ENCODE data around the gene RPL5. TPM values are rescaled to one million over a fixed set of nuclear protein-coding genes. Genes with fewer than 3 reads are reported as not detected.

RPL5 gene
- total and polyA plus RNA-seq, 2 of the 8 experiments (the other 6 are each of a cell fraction or from before 2014, with no cell fraction given) = 1,506 to 2,034 TPM

DNA sequence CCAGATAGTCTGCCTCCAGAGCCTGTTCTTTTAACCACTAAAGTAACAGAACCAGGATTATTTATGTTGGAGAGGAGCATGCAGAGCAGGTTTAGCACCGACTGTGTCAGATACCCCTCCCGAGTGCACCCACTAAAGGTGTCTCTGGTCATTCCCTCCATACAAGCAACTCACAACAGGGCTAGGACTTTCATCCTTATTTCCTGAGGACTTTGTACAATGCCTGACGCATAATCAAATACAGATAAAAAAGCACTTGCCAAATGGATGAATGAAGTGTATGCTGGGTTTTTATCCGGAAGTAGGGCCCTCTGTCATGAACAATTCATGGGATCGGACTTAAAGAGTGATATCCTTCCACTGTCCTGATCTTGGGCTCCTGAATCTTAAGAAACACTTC is 26.0 kb downstream of the RPL5 start:
- Histone ChIP-seq H3K14ac (ENCODE audit: insufficient read length) (no peak overlapping the region), H4K20me1 (replicated peaks in 1 of 2; ENCODE audit: control insufficient read depth in 1 of 2, insufficient read depth in 2 of 2, low read length in 2 of 2) (no peaks in the 10 kb centered on the region), H3K9ac (replicated peaks in 1 of 4; ENCODE audit: extremely low read depth in 1 of 4, low read depth in 3 of 4, low read length in 3 of 4) (no peak overlapping the region), H3K23me2 (ENCODE audit: low read depth, low read length) (no peaks in the 10 kb centered on the region), H3K4me1 (replicated peaks in 1 of 4; ENCODE audit: control insufficient read depth in 3 of 4, insufficient read depth in 4 of 4, low read length in 3 of 4) (no peaks in the 10 kb centered on the region), H3K36me3 (ENCODE audit: control insufficient read depth in 2 of 4, insufficient read depth in 4 of 4, low read length in 3 of 4) (no peaks in the 10 kb centered on the region), H3K27me3 (replicated peaks in 1 of 4; ENCODE audit: control insufficient read depth in 3 of 4, extremely low read depth in 1 of 4, insufficient read depth in 3 of 4, low read length in 3 of 4) (no peaks in the 10 kb centered on the region), H3K9me3 (ENCODE audit: insufficient read depth in 2 of 2, low read depth in 1 of 2, low read length in 1 of 2) (no peaks in the 10 kb centered on the region), H2AFZ (ENCODE audit: low read length) (no peak overlapping the region), H4K5ac (ENCODE audit: insufficient read length, low read depth, low read length) (no peak overlapping the region), H3K18ac (ENCODE audit: extremely low read depth, low read length) (no peak overlapping the region), H2BK15ac (ENCODE audit: low read length) (no peak overlapping the region), H3K4ac (replicated peaks; ENCODE audit: insufficient read length, low read depth, low read length) (no peak overlapping the region), H2BK20ac (ENCODE audit: low read length) (no peak overlapping the region), H2BK5ac (ENCODE audit: low read depth, low read length) (no peak overlapping the region), H2BK120ac (replicated peaks; ENCODE audit: low read depth, low read length) (no peak overlapping the region), H4K91ac (replicated peaks; ENCODE audit: insufficient read length, low read length) (no peak overlapping the region), H3K56ac (replicated peaks; ENCODE audit: insufficient read length, low read depth, low read length) (no peak overlapping the region), H3K23ac (ENCODE audit: insufficient read length) (no peak overlapping the region), H2AK5ac (ENCODE audit: low read depth, low read length) (no peak overlapping the region), H3K27ac (ENCODE audit: low read depth, low read length) (no peak overlapping the region), H2BK12ac (ENCODE audit: low read depth, low read length) (no peak overlapping the region), H3K4me2 (ENCODE audit: insufficient read depth in 1 of 2, low read depth in 2 of 2, low read length in 2 of 2) (no peak overlapping the region), H3K79me2 (ENCODE audit: control insufficient read depth in 1 of 2, insufficient read depth in 2 of 2, low read length in 2 of 2) (no peaks in the 10 kb centered on the region), H4K8ac (ENCODE audit: extremely low read depth, insufficient read depth, low read length) (no peak overlapping the region), H3K4me3 (ENCODE audit: extremely low read depth in 1 of 4, insufficient read depth in 2 of 4, low read depth in 3 of 4, low read length in 4 of 4) (no peak overlapping the region), H3K79me1 (ENCODE audit: low read depth, low read length) (no peaks in the 10 kb centered on the region)
- CTCF ChIA-PET (ENCODE audit: partially characterized antibody) = interaction anchor here (0.6 to 4.1 kb wide), 26 partner anchors 8 to 436 kb away, joined by 3 to 79 read pairs (median 6); partner anchors contain the start of genes DIPK1A and RPL5
- DNase-seq (ENCODE audit: low read depth in 1 of 2, low spot score in 2 of 2) (no peak), FAIRE-seq (no peak)
- POLR2A ChIA-PET (ENCODE audit: partially characterized antibody) = interaction anchor here (0.8 kb wide), 1 partner anchor 136 kb away, joined by 3 read pairs; no protein-coding TSS in a partner anchor
- WGBS, 2 experiments (ENCODE audit: extremely low coverage in 1 of 2, insufficient coverage in 1 of 2, insufficient read length in 1 of 2, insufficient replicate concordance in 2 of 2, low coverage in 1 of 2, low lambda C conversion rate in 2 of 2, missing lambda C conversion rate in 1 of 2) = 86% methylated on average over 5 of the region's 5 CpGs; no CpG with 5 or more reads in 1 of the 2 experiments
- TF ChIP-seq SP1 (IDR thresholded peaks at IDR 0.05; ENCODE audit: low read depth, low read length) (no peak), KDM1A (IDR thresholded peaks at IDR 0.05; ENCODE audit: borderline replicate concordance, low read length) (no peak), SAP30 (IDR thresholded peaks at IDR 0.05; ENCODE audit: insufficient read depth, insufficient replicate concordance, low read length) (no peak), JUND (IDR thresholded peaks at IDR 0.05; ENCODE audit: low read length) (no peak), CEBPB (IDR thresholded peaks at IDR 0.05; ENCODE audit: low read depth, low read length) (no peak), BRCA1 (IDR thresholded peaks at IDR 0.05; ENCODE audit: low read depth, low read length) (no peak), JUN (IDR thresholded peaks at IDR 0.05; ENCODE audit: low read depth, low read length) (no peak), HDAC2 (IDR thresholded peaks at IDR 0.05; ENCODE audit: borderline replicate concordance in 1 of 2, low read depth in 2 of 2, low read length in 2 of 2) (no peak), HDAC6 (IDR thresholded peaks at IDR 0.05; ENCODE audit: low read depth, low read length) (no peak), NANOG (IDR thresholded peaks at IDR 0.05; ENCODE audit: insufficient read depth, low read depth, low read length, poor library complexity, severe bottlenecking) (no peak), CHD1 (IDR thresholded peaks at IDR 0.05; ENCODE audit: low read depth, low read length) (no peak), KDM5A (IDR thresholded peaks at IDR 0.05; ENCODE audit: low read length) (no peak)
- TF ChIP-seq, protein P1, sequence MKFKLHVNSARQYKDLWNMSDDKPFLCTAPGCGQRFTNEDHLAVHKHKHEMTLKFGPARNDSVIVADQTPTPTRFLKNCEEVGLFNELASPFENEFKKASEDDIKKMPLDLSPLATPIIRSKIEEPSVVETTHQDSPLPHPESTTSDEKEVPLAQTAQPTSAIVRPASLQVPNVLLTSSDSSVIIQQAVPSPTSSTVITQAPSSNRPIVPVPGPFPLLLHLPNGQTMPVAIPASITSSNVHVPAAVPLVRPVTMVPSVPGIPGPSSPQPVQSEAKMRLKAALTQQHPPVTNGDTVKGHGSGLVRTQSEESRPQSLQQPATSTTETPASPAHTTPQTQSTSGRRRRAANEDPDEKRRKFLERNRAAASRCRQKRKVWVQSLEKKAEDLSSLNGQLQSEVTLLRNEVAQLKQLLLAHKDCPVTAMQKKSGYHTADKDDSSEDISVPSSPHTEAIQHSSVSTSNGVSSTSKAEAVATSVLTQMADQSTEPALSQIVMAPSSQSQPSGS (IDR thresholded peaks at IDR 0.05; ENCODE audit: low read length) = no peak
